Stomach (tissue), 9 donors: ENCODE results near the gene CDK17. TPM values are rescaled to one million over a fixed set of nuclear protein-coding genes. Genes with fewer than 3 reads are reported as not detected.
A peak's percentile ranks its signal among the peaks of the same experiment; 100 is the strongest.

Experiments
- DNase-seq, 2 donors: peaks; one replicate each; pipeline versions ENCODE4 v3.0.0 to v3.0.0-alpha.2; 2013 to 2019
- H3K27ac ChIP-seq, 5 donors: fragments of 200-600 bp in 4 of 5; sonication (generic) in 4 of 5; one replicate each; pipeline ENCODE4 v1.5.1; 2013 to 2019; ENCODE audit warnings: mild to moderate bottlenecking in 1 of 5, moderate library complexity in 1 of 5
- H3K27me3 ChIP-seq, 3 donors: fragments of 200-600 bp; sonication (generic); one replicate each; pipeline ENCODE4 v1.5.1; 2017 to 2019; ENCODE audit warnings: mixed run types in 1 of 3
- H3K36me3 ChIP-seq, 4 donors: fragments of 200-600 bp; sonication (generic); 1 replicate in 3 of 4; 2 replicates in 1 of 4; pipeline ENCODE4 v1.5.1; 2016 to 2019
- H3K4me1 ChIP-seq, 4 donors: fragments of 200-600 bp; sonication (generic); one replicate each; pipeline ENCODE4 v1.5.1; 2016 to 2019
- H3K4me3 ChIP-seq, 4 donors: fragments of 200-600 bp; sonication (generic) in 3 of 4; one replicate each; pipeline ENCODE4 v1.5.1; 2016 to 2019; ENCODE audit warnings: mild to moderate bottlenecking in 1 of 4
- H3K9me3 ChIP-seq, 4 donors: fragments of 200-600 bp; sonication (generic); one replicate each; pipeline ENCODE4 v1.5.1; 2016 to 2019
- CTCF ChIP-seq, 7 experiments: fragments of 450-650 bp in 4 of 7; fragments of 200-600 bp in 3 of 7; sonication (generic) in 3 of 7; IDR thresholded peaks; one replicate each; pipeline ENCODE4 v1.5.1; 2016 to 2019; ENCODE audit warnings: antibody characterized with exemption in 7 of 7, control low read depth in 2 of 7, mild to moderate bottlenecking in 1 of 7
- EP300 ChIP-seq: sonication (generic); formaldehyde crosslinking; IDR thresholded peaks from one replicate; pipeline ENCODE4 v1.6.1; 2017; ENCODE audit warnings: antibody characterized with exemption
- POLR2A ChIP-seq, 4 donors: fragments of 450-650 bp; IDR thresholded peaks; one replicate each; pipeline ENCODE4 v1.6.1; 2016; ENCODE audit warnings: antibody characterized with exemption in 4 of 4, control low read depth in 2 of 4, mild to moderate bottlenecking in 1 of 4, moderate library complexity in 1 of 4
- POLR2AphosphoS5 ChIP-seq, 3 donors: sonication (generic); formaldehyde crosslinking; IDR thresholded peaks; one replicate each; pipeline ENCODE4 v1.6.1; 2016; ENCODE audit warnings: antibody characterized with exemption in 3 of 3
- WGBS, 5 donors: extraction: QIAGEN DNeasy Blood & Tissue Kit in 3 of 5; methylation state at CpG; one replicate each; pipeline versions ENCODE4 v1.1.5 to v1.1.7; 2013 to 2018; 5-methylcytosine and 5-hydroxymethylcytosine counted together
- intact Hi-C: fragments of 100-400 bp; cut with DNase I; formaldehyde crosslinking; loops from one replicate; pipeline ENCODE4 v1.15.1; 2023; ENCODE audit warnings: low total_unique reads
- polyA plus RNA-seq, 3 donors: library from polyadenylated mRNA; stranded (reverse); fragments of 200-250 nt; gene quantifications; one replicate each; pipeline ENCODE4 v1.2.3, GENCODE V29; 2013
- total RNA-seq, 5 donors: library from RNA; depleted of rRNA; stranded (reverse); fragments of >200 nt; gene quantifications; one replicate each; pipeline versions ENCODE4 v1.1.0 to v1.2.3, GENCODE V29; 2014 to 2016
- donor health status: healthy with polysubstance abuse.
- donor health status: Bipolar disorder and iron deficiency.
- donor health status: healthy.

CDK17 gene
- total and polyA plus RNA-seq, 8 donors, result 5.4 to 137 (median 40.5) TPM

DNA sequence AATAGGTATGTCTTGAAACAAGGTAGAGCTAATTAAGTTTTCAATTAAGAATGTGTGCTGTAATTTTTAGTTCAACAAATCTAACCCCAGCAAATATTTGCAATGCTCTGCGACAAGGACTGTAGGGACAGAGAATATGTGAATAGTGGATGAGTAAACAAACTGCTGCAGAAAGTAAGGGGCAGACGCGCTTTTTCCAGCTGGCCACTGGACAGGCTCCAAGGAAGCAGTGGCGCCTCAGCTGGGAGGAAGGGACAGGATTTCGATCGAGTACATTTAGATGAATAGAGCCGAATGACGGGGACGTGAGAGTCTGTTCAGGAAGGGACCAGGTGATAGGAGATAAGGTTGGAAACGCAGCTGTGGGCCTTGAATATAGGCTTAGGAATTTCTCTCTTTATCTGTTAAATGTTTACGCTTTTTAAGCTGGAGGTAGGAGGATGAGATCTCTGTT, 136.8 kb downstream of the CDK17 start:
- Histone ChIP-seq H3K4me3 (no peak overlapping the region), H3K27me3 (no peaks in the 10 kb centered on the region), H3K36me3 (peaks cover 5 to 63% (median 36%) of the 10 kb centered on the region in 4 donors), H3K27ac (peak overlapping the region in 2 of 5 donors; percentile 18 to 37), H3K9me3 (no peaks in the 10 kb centered on the region), H3K4me1 (peaks cover 4 to 43% (median 18%) of the 10 kb centered on the region in 4 donors)
- intact Hi-C loops, result no loop called here
- WGBS, 5 donors, result 21 to 44% (median 27%) methylated on average over 11 of the region's 11 CpGs
- TF ChIP-seq EP300, result no peak
- TF ChIP-seq POLR2A (IDR thresholded peaks at IDR 0.05), result no peak
- TF ChIP-seq CTCF (IDR thresholded peaks at IDR 0.05), result no peak
- no peak for TF ChIP-seq POLR2AphosphoS5 (IDR thresholded peaks at IDR 0.05)
- DNase-seq, result peak; percentile 53 to 63

- Histone ChIP-seq H3K4me3 (no peak overlapping the region), H3K9me3 (no peaks in the 10 kb centered on the region), H3K4me1 (peaks cover 13 to 59% (median 32%) of the 10 kb centered on the region in 4 donors), H3K27ac (no peak overlapping the region), H3K36me3 (peaks cover 5 to 48% (median 29%) of the 10 kb centered on the region in 4 donors), H3K27me3 (no peaks in the 10 kb centered on the region)
- intact Hi-C loops, result no loop called here
- TF ChIP-seq POLR2AphosphoS5 (IDR thresholded peaks at IDR 0.05), result no peak
- TF ChIP-seq CTCF (IDR thresholded peaks at IDR 0.05), result no peak
- no peak for TF ChIP-seq EP300
- TF ChIP-seq POLR2A (IDR thresholded peaks at IDR 0.05), result no peak
- DNase-seq, result no peak
- WGBS, 5 donors, result 91 to 99% (median 96%) methylated on average over 5 of the region's 5 CpGs
Observed at GRCh38 chr12:96261557-96261956, 138.7 kb downstream of the CDK17 start.

DNA sequence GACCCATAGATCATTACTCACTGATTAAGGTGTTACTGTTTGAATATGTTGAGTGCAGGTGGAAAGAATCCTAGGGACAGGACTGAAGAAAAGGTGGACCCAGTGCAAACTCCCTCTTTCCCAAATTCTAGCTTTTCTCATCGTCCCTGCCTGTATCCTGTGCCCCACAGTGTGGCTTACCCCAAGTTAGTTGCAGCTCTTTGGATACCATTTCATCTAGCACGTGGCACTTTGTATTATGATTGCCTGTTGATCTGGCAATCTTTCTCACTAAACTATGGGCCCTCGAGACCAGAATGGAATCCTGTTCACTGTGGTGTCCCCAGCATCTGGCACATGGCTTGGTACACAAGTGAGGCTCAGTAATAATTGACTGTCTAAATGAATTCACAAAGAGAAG, 139.6 kb downstream of the CDK17 start:
- Histone ChIP-seq H3K36me3 (peaks cover 5 to 48% (median 27%) of the 10 kb centered on the region in 4 donors), H3K4me1 (peaks cover 13 to 65% (median 35%) of the 10 kb centered on the region in 4 donors), H3K27ac (no peak overlapping the region), H3K9me3 (no peaks in the 10 kb centered on the region), H3K4me3 (no peak overlapping the region), H3K27me3 (no peaks in the 10 kb centered on the region)
- WGBS, 5 donors, result 90 to 97% (median 92%) methylated on average over 3 of the region's 3 CpGs
- DNase-seq, result no peak
- TF ChIP-seq POLR2A (IDR thresholded peaks at IDR 0.05) (no peak), POLR2AphosphoS5 (IDR thresholded peaks at IDR 0.05) (no peak), CTCF (IDR thresholded peaks at IDR 0.05) (no peak), EP300 (no peak)
- intact Hi-C loops, result no loop called here

DNA sequence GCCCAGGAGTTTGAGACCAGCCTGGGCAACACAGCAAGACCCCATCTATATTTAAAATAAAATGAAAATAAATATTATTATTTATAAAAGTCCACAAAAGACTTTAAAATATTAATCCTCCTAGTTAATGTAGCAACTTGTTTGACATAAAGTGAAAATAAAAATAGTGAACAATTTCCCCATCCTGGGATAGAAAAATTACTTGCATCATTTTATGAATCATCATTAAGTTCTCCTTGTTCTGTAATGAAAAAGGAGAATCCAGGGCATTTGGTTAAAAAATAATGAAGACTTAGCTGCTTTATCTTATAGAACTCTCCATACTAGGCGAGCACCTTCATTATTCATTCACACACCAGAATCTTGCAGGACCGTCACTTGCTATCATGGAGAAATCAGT, 140.0 kb downstream of the CDK17 start:
- H3K27ac ChIP-seq, result no peak overlapping the region

More for the DNA sequence above, 140.0 kb downstream of the CDK17 start:
- Histone ChIP-seq H3K27me3 (no peaks in the 10 kb centered on the region), H3K36me3 (peaks cover 5 to 46% (median 26%) of the 10 kb centered on the region in 4 donors), H3K9me3 (no peaks in the 10 kb centered on the region), H3K4me3 (no peak overlapping the region), H3K4me1 (peaks cover 13 to 65% (median 35%) of the 10 kb centered on the region in 4 donors)
- intact Hi-C loops, result no loop called here
- TF ChIP-seq POLR2A (IDR thresholded peaks at IDR 0.05) (no peak), CTCF (IDR thresholded peaks at IDR 0.05) (no peak), EP300 (no peak), POLR2AphosphoS5 (IDR thresholded peaks at IDR 0.05) (no peak)
- no peak for DNase-seq
- WGBS, 5 donors, result 89 to 95% (median 92%) methylated on average over 2 of the region's 2 CpGs
